Regular cardiac myocyte (primary cell): ENCODE measurements around the gene ZEB1. TPM values are rescaled to one million over a fixed set of nuclear protein-coding genes. Genes with fewer than 3 reads are reported as not detected.

Experiments used
- total RNA-seq: library from RNA; depleted of rRNA; stranded (reverse); fragments of >200 nt; gene quantifications from 2 replicates; pipeline ENCODE4 v1.2.3, GENCODE V29; 2014

ZEB1 gene
- total RNA-seq: 64.4 and 101 TPM in 2 replicates

DNA sequence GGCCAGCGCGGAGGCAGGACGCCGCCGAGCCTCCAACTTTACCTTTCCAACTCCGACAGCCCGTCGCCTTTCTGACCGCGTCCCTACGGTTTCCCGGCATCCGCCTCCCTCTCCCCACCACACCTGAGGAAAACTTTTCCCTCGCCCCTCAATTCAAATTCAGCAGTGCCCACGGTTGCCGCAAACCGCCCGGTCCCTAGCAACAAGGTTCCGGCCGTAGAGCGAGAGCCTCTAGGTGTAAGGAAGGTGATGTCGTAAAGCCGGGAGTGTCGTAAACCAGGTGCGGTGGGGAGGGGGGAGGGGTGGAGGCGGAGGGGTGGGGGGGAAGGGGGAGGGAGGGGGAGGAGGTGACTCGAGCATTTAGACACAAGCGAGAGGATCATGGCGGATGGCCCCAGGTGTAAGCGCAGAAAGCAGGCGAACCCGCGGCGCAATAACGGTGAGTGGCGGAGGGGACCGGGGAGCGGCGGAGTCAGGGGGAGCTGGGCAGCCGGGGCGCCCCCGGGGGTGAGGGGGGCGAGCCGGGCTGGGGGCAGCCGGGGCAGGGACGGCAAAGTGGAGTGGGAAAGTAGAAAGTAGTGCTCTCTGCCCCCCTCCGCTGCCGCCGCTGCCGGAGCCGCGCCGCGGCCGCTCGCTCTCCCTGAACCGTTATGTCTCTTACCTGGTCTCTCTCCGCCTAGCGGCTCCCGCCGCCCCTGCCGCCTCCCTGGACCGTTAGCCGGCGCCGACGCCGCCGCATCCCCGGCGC, at the start of gene ZEB1:
Gene ZEB1, plus strand, starts transcription at position 363 of the 748 bp plus-strand sequence. Its CDS starts 19 bp downstream, at position 382.

